GM15510 (cell line): ENCODE measurements around the gene ITPKB.

ENCODE experiments used
- POLR2A ChIP-seq: IDR thresholded peaks from 3 replicates; pipeline ENCODE4 v1.6.1; 2011; ENCODE audit warnings: borderline replicate concordance; ENCODE audit not compliant: insufficient read length; ENCODE audit errors: extremely low read depth

Gene ITPKB

GRCh38 chr1:226702957-226703831, 35.9 kb downstream of the ITPKB start:
- TF ChIP-seq POLR2A: peak; percentile 89

- TF ChIP-seq POLR2A: no peak
Observed at GRCh38 chr1:226702318-226702956, 36.6 kb downstream of the ITPKB start.

DNA sequence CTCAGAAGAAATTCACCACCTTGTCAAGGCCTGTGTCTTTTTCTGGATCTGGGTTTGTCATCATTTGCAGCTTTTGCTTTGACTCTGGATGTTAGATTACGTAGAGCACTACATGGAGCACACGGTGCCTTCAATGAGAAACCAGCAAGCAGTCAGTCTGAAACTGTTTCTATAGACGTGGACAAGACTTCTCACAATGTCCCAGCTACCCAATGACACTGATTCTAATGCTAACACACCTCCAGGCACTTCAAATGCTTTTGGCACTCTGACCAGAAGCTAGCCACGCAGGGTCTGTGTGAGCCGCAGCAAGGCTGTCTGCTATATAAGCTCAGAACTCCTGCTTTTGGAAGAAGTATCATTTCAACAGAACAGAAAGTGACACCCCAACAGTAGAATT, 38.2 kb downstream of the ITPKB start:
- TF ChIP-seq POLR2A: no peak

- no peak for TF ChIP-seq POLR2A
Observed at GRCh38 chr1:226699166-226699565, 39.9 kb downstream of the ITPKB start.

DNA sequence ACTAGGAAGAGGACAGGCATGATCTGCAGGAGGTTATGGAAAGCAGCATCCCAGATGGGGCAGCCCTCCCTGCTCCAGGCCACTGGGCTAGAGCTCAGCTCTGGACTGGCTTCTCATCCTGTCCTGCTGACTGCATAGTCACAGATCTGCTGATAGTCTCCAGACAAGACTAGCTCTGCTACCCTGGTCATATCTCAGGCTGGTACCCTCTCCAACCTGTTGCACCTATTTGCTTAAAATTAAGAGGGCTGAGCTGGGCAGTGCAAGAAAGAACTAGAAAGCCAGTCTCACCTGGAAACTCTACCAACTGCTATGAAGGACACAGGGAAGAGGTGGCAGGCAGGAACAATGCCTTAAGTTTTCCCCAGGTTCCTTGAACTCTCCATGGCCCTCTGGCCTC, 40.4 kb downstream of the ITPKB start:
- TF ChIP-seq POLR2A: no peak

DNA sequence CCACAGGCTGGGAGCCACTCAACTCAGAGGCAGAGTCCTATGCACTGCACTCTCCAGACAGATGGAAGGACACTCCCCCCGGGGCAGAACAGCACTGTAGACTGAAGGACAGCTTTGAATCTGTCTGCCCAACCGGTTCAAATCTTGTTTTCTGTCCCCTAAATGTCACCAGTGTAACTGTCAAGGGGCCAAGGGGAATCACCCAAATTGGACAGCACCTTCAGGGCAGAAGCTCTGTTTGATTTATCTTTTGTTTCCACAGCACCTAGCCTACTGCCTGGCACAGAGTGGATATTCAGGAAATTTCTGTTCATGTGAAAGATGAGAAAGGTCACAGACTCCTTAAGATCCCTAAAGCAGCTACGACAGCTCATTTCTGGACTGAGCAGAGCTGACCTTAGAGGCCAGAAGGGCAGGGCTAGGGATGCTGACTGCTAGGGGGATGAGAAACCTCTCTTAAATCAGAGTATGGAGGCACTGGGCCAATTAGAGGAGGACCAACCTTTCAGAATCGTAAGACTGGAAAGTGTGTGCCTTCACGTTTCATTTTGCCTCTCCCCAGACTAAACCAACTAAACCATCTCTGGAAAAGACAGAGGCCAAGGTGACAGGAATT, 41.0 kb downstream of the ITPKB start:
- no peak for TF ChIP-seq POLR2A

- no peak for TF ChIP-seq POLR2A
Observed at GRCh38 chr1:226697151-226697928, 41.7 kb downstream of the ITPKB start.

GRCh38 chr1:226696547-226696946, 42.5 kb downstream of the ITPKB start:
- no peak for TF ChIP-seq POLR2A

DNA sequence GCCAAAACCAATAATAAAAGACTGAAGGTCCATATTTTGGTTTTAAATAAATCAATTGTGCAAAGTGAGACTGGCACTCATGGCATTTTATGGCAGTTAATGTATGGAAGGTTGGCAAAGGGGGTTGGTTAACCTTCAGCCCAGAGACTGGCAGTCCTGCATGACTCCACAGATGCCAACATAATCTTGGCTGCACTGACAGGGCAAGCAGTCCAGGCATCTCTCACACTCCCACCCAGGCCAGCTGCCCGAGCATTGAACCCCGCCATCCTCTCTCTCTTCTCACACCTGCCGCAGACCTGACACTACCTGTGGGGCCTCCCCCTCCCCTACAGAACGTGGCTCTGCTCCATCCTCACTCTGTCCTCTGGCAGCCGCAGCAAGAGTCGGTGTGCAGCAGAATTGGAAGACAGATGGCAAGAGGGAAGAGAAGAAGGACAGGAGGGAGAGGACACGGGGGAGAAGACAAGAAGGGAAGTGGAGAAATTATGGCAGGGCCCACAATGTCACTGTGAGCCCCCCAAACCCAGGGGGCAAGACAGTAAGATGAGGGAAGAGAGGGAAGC, 43.7 kb downstream of the ITPKB start:
- TF ChIP-seq POLR2A: no peak

DNA sequence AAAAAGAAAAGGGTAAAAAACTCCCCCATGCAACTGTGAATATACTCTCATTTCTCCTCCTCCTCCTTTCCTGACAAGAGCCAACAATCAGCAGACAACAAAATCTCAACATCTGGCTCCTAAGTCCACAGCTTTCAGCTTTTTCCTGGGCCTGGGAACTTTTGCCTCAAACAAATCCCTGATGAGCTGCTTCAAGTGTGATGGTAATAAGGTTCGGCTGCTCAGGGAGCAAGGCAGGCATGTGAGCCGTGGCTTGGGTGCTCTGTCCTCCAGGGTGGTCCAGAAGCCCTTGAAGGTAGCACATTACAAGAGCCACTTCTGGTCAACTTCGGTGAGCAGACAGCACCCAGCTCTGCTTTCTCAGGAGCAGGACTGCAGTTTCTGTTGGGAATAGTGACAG, 46.3 kb downstream of the ITPKB start:
- no peak for TF ChIP-seq POLR2A

GRCh38 chr1:226692051-226692792, 46.9 kb downstream of the ITPKB start:
- no peak for TF ChIP-seq POLR2A

DNA sequence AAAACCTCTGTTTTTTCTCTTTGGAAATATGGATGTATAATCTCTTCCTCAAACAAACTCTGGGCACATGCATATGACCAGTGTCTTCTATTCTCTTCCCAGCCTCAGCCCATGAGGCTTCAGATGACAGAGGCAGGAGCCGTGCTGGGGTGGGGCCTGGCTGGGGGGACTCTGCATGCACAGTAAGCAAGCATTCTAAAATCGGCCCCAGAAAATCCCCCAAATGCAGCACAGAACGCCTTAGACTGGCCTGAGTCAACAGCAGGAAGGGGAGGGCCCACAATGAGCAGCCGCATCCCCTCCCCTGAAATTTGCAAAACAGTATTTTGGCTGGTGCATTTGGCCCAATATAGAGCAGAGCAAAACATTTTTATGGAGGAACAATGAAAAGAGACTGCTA, 47.8 kb downstream of the ITPKB start:
- no peak for TF ChIP-seq POLR2A

DNA sequence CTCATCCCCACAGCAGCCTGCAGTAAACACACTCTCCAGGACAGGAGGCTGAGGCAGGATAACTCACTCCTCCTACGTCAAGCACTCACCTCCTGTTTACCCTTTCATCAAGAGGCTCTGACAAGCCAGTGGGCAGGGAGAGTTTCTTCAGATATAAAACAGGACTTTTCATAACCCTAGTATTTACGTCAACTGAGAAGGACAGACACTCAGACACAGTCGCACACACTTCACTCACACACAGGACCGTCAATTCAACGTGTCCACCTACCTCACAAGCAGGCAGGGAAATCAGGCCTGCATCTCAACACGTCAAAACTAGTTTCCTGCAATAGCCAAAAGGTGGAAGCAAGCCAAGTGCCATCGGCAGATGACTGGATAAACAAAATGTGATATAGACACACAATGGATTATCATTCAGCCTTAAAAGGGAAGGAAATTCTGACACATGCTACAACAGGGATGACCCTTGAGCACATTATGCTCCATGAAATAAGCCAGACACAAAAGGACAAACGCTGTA, 48.6 kb downstream of the ITPKB start:
- TF ChIP-seq POLR2A: no peak

DNA sequence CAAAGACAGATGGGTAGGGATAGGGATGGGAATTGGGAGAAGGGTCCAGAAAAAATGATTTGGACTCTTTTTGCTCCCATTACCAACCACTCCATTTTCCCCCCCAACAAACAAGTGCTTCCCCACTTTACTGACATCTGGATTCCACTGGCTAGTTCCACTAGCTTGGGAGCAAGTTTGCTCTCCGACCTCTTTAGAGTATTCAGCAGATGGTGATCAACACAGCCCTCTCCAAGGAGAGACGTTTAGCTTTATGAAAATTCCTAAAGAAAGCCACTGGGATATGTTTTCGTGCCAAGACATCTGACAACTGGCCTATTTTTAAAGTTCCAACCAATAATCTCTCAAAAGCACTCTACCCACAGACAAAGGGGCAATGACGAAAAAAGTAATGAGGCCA, 50.3 kb downstream of the ITPKB start:
- no peak for TF ChIP-seq POLR2A
